Measurements from ENCODE around the gene KCTD15. TPM values are rescaled to one million over a fixed set of nuclear protein-coding genes. Genes with fewer than 3 reads are reported as not detected.

KCTD15 gene
- total and polyA plus RNA-seq, 4 donors: 0.89 to 13.8 (median 8.1) TPM

- no peaks in the 10 kb centered on the region for H3K36me3 ChIP-seq (ENCODE audit: control insufficient read depth in 4 of 4, insufficient read depth in 3 of 4, low read depth in 1 of 4, low read length in 3 of 4)
Measured at GRCh38 chr19:33804021-33804799, 7.5 kb downstream of the KCTD15 start.

GRCh38 chr19:33805313-33805712, 8.6 kb downstream of the KCTD15 start:
- Histone ChIP-seq H3K27ac (ENCODE audit: low read depth in 1 of 2, low read length in 2 of 2) (no peak overlapping the region), H3K4me1 (ENCODE audit: control insufficient read depth in 4 of 4, insufficient read depth in 4 of 4, low read length in 3 of 4) (peaks cover 7 to 12% (median 9%) of the 10 kb centered on the region in 4 donors), H3K9ac (ENCODE audit: low read depth in 1 of 2, low read length in 2 of 2) (no peak overlapping the region), H3K4me3 (ENCODE audit: low read depth in 1 of 3, low read length in 3 of 3) (no peak overlapping the region), H3K36me3 (ENCODE audit: control insufficient read depth in 4 of 4, insufficient read depth in 3 of 4, low read depth in 1 of 4, low read length in 3 of 4) (no peaks in the 10 kb centered on the region), H3K9me3 (ENCODE audit: control insufficient read depth in 4 of 4, low read length in 3 of 4) (no peaks in the 10 kb centered on the region), H3K27me3 (ENCODE audit: control insufficient read depth in 4 of 4, insufficient read depth in 4 of 4, low read length in 3 of 4) (no peaks in the 10 kb centered on the region)
- WGBS: 93% methylated on average over 3 of the region's 3 CpGs
- TF ChIP-seq RXRA (IDR thresholded peaks at IDR 0.05): no peak
- TF ChIP-seq REST (IDR thresholded peaks at IDR 0.05): no peak
- no peak for TF ChIP-seq ATF3 (IDR thresholded peaks at IDR 0.05)
- TF ChIP-seq ZBTB33 (IDR thresholded peaks at IDR 0.05): no peak
- no peak for TF ChIP-seq FOXA2 (IDR thresholded peaks at IDR 0.05)
- no peak for TF ChIP-seq EGR1 (IDR thresholded peaks at IDR 0.05; ENCODE audit: low read depth in 2 of 2)
- no peak for TF ChIP-seq SP1 (IDR thresholded peaks at IDR 0.05)
- TF ChIP-seq TAF1 (conservative IDR thresholded peaks at IDR 0.05): no peak
- no peak for TF ChIP-seq CTCF (IDR thresholded peaks at IDR 0.05; ENCODE audit: low read depth, low read length, missing input control)
- no peak for TF ChIP-seq HNF4G (IDR thresholded peaks at IDR 0.05)
- no peak for TF ChIP-seq HNF4A (conservative IDR thresholded peaks at IDR 0.05)
- no peak for TF ChIP-seq FOXA1 (IDR thresholded peaks at IDR 0.05)
- no peak for TF ChIP-seq JUND (IDR thresholded peaks at IDR 0.05)
- no peak for DNase-seq (ENCODE audit: low spot score)

More at GRCh38 chr19:33804021-33804799, 7.5 kb downstream of the KCTD15 start:
- peak; percentile 74 for DNase-seq (ENCODE audit: low spot score)
- TF ChIP-seq HNF4A (conservative IDR thresholded peaks at IDR 0.05) (peak; percentile 91 to 97), HNF4G (IDR thresholded peaks at IDR 0.05) (peak; percentile 86), YY1 (IDR thresholded peaks at IDR 0.05) (no peak), FOXA2 (IDR thresholded peaks at IDR 0.05) (peak; percentile 73), EGR1 (IDR thresholded peaks at IDR 0.05; ENCODE audit: low read depth in 2 of 2) (no peak), FOXA1 (IDR thresholded peaks at IDR 0.05) (peak; percentile 82), SP1 (IDR thresholded peaks at IDR 0.05) (peak; percentile 81), GABPA (IDR thresholded peaks at IDR 0.05 in 1 of 2, conservative IDR thresholded peaks at IDR 0.05 in 1 of 2) (no peak), JUND (IDR thresholded peaks at IDR 0.05) (peak; percentile 16 to 90), RXRA (IDR thresholded peaks at IDR 0.05) (peak; percentile 48 to 85), REST (IDR thresholded peaks at IDR 0.05) (peak; percentile 66)
- no peak overlapping the region for H3K4me3 ChIP-seq (ENCODE audit: low read depth in 1 of 3, low read length in 3 of 3)
- peaks cover 7 to 12% (median 9%) of the 10 kb centered on the region in 4 donors for H3K4me1 ChIP-seq (ENCODE audit: control insufficient read depth in 4 of 4, insufficient read depth in 4 of 4, low read length in 3 of 4)
- peak overlapping the region; percentile 78 to 82 for H3K27ac ChIP-seq (ENCODE audit: low read depth in 1 of 2, low read length in 2 of 2)
- H3K9me3 ChIP-seq (ENCODE audit: control insufficient read depth in 4 of 4, low read length in 3 of 4): no peaks in the 10 kb centered on the region
- 62% methylated on average over 10 of the region's 10 CpGs for WGBS
- H3K9ac ChIP-seq (ENCODE audit: low read depth in 1 of 2, low read length in 2 of 2): no peak overlapping the region
- no peaks in the 10 kb centered on the region for H3K27me3 ChIP-seq (ENCODE audit: control insufficient read depth in 4 of 4, insufficient read depth in 4 of 4, low read length in 3 of 4)
